Measurements from ENCODE around the gene SYT2. TPM values are rescaled to one million over a fixed set of nuclear protein-coding genes. Genes with fewer than 3 reads are reported as not detected.
A peak's percentile ranks its signal among the peaks of the same experiment; 100 is the strongest.

SYT2 gene
- total RNA-seq, 1 donor from 2014 or later = 0.06 TPM

DNA sequence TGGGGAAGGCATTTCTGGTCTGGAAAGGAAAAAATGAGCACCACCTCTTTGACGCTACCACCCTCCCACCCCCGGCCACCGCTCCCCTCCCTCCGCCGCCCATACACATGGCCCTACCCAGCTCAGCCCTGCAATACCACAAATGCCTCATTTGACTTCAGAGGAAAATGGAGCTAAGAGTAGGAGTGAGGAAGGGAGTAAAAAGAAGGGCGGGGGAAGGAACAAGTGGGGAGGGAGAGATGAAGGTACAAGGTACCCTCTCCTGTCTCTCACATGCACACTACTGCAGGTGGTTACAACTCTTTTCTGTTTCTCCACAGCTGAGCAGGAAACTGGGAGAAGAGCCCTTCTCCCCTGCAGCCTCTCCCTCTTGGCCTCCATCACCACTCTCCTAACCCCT is 7.1 kb downstream of the SYT2 start:
- Histone ChIP-seq H3K27me3 (peaks cover 50% of the 10 kb centered on the region), H3K4me3 (no peak overlapping the region), H3K36me3 (no peaks in the 10 kb centered on the region), H3K4me1 (no peaks in the 10 kb centered on the region), H3K27ac (no peak overlapping the region), H3K9me3 (no peaks in the 10 kb centered on the region)
- TF ChIP-seq, protein P1, sequence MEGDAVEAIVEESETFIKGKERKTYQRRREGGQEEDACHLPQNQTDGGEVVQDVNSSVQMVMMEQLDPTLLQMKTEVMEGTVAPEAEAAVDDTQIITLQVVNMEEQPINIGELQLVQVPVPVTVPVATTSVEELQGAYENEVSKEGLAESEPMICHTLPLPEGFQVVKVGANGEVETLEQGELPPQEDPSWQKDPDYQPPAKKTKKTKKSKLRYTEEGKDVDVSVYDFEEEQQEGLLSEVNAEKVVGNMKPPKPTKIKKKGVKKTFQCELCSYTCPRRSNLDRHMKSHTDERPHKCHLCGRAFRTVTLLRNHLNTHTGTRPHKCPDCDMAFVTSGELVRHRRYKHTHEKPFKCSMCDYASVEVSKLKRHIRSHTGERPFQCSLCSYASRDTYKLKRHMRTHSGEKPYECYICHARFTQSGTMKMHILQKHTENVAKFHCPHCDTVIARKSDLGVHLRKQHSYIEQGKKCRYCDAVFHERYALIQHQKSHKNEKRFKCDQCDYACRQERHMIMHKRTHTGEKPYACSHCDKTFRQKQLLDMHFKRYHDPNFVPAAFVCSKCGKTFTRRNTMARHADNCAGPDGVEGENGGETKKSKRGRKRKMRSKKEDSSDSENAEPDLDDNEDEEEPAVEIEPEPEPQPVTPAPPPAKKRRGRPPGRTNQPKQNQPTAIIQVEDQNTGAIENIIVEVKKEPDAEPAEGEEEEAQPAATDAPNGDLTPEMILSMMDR (IDR thresholded peaks at IDR 0.05) = no peak
- ATAC-seq (no peak), DNase-seq (peak; percentile 10)
- intact Hi-C loops (cut with DNase I) = no loop called here

DNA sequence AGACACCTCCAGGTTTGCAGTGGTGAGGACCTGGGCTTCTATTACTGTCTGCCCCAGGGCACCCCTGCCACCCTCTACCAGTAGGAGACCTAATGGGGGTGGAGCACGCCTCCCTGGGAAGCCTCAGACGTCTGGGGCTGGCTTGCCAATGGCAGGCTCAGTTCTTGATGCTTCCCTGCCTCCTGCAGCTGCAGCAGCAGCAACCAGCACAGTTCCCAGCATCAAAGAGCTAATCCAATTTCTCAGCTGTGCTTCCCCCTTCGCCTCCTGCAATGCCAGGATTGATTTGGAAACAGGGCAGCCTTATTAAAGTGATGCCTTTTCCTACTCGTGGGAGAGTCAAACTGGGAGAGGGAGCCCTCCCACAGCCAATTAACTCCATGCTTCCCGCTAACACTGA is 8.2 kb downstream of the SYT2 start:
- TF ChIP-seq, protein P1 (IDR thresholded peaks at IDR 0.05) = no peak
- Histone ChIP-seq H3K4me3 (no peak overlapping the region), H3K27ac (no peak overlapping the region), H3K27me3 (peaks cover 41% of the 10 kb centered on the region), H3K4me1 (no peaks in the 10 kb centered on the region), H3K36me3 (no peaks in the 10 kb centered on the region), H3K9me3 (no peaks in the 10 kb centered on the region)
- DNase-seq = peak; percentile 39
- ATAC-seq = no peak
- intact Hi-C loops (cut with DNase I) = no loop called here

DNA sequence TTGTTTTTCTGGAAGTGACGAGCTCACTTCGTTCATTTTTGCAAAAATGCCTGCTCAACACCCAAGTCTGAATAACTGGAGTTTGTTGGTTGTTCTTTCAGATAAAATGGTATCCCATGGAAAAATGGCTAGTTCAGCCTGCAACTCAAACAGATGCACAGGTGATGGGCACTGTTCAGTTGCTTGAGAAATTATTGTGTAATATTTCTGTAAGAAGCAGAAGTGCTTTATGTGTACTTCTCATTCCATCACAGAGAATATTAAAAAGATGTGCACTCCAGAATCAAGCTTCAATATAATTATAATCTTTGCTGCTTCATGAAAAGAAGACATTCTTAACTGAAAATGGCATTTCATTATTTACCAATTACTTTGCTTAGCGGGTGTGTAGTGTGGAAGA is 9.1 kb downstream of the SYT2 start:
- peaks cover 47% of the 10 kb centered on the region for H3K27me3 ChIP-seq
- intact Hi-C loops (cut with DNase I) = no loop called here
- TF ChIP-seq, protein P1 (IDR thresholded peaks at IDR 0.05) = no peak

DNA sequence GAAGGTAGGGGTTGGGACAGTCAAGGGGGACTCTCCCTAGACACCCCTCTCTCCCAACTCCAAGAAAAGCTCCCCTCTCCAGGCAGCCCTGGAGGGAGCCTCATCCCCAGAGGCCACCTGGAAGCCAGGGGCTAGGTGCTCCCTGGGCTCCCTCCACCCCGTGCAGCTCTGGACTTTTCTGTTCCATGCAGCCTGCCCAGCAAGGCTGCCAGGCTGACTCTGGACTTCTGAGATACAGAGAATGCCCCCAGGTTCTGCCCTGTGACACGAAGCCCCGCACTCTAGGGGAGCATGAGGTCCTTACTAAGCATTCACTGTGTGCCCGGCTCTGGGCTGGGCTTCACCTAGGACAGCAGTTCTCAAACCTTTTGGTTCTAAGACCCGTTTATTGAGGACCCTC is 10.2 kb downstream of the SYT2 start:
- DNase-seq (no peak), ATAC-seq (no peak)
- Histone ChIP-seq H3K9me3 (no peaks in the 10 kb centered on the region), H3K4me1 (no peaks in the 10 kb centered on the region), H3K4me3 (no peak overlapping the region), H3K27ac (no peak overlapping the region), H3K27me3 (peaks cover 47% of the 10 kb centered on the region), H3K36me3 (no peaks in the 10 kb centered on the region)
- TF ChIP-seq, protein P1 (IDR thresholded peaks at IDR 0.05) = no peak
- intact Hi-C loops (cut with DNase I) = no loop called here

More for the DNA sequence above, 9.1 kb downstream of the SYT2 start:
- H3K36me3 ChIP-seq = no peaks in the 10 kb centered on the region
- H3K27ac ChIP-seq = no peak overlapping the region
- no peak overlapping the region for H3K4me3 ChIP-seq
- ATAC-seq (no peak), DNase-seq (no peak)
- no peaks in the 10 kb centered on the region for H3K4me1 ChIP-seq
- no peaks in the 10 kb centered on the region for H3K9me3 ChIP-seq

DNA sequence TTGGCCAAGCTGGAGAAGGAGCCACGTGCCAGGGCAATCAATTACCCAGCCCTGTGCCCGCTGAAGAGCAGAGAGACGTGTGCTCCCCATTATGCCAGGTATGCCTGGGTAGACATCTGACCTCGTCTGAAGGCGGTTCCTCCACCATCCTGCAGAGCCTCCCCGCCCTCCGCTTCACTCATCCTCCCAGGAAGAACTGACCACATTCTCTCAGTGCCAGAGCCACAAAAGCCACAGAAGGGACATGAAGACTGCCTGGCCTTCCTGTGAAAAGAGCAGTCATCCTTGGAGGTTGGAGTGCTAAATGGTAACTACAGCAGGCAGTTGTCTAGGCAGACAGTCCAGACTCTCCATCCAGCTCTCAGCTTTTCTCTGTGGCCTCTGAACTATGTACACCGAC is 12.0 kb downstream of the SYT2 start:
- intact Hi-C loops (cut with DNase I) = no loop called here
- Histone ChIP-seq H3K4me1 (no peaks in the 10 kb centered on the region), H3K4me3 (no peak overlapping the region), H3K9me3 (no peaks in the 10 kb centered on the region), H3K36me3 (no peaks in the 10 kb centered on the region), H3K27ac (no peak overlapping the region), H3K27me3 (peaks cover 41% of the 10 kb centered on the region)
- ATAC-seq (no peak), DNase-seq (no peak)
- TF ChIP-seq, protein P1 (IDR thresholded peaks at IDR 0.05) = no peak

DNA sequence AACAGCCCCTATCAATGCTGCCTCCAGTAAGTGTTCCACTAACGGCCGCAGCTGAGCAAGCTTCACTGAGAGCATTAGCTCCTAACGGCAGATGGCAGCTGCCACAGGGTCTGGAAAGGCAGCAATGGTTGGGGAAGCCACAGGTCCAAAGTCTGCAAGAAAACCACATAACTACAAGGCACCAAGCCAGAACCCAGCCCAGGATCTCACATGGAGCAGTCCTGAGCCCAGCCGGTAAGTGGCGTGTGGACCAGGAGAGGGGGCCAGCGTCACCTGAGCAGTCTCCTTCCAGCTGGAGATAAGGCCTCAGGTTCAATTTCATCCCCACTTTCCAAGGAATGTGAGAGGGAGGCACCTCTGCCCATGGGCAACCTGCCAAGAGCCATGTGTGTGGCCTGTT is 13.2 kb downstream of the SYT2 start:
- ATAC-seq (no peak), DNase-seq (no peak)
- Histone ChIP-seq H3K9me3 (no peaks in the 10 kb centered on the region), H3K36me3 (no peaks in the 10 kb centered on the region), H3K27ac (no peak overlapping the region), H3K4me3 (no peak overlapping the region), H3K27me3 (peaks cover 31% of the 10 kb centered on the region), H3K4me1 (no peaks in the 10 kb centered on the region)
- TF ChIP-seq, protein P1 (IDR thresholded peaks at IDR 0.05) = no peak
- intact Hi-C loops (cut with DNase I) = no loop called here

Data from upper lobe of right lung (tissue), 1 donor.